ENCODE data around the gene SFXN2. TPM values are rescaled to one million over a fixed set of nuclear protein-coding genes. Genes with fewer than 3 reads are reported as not detected.

Gene SFXN2
- total and polyA plus RNA-seq, 7 experiments from 2014 or later: 11.4 to 32.1 (median 17.5) TPM

- Histone ChIP-seq H3K36me3 (ENCODE audit: control insufficient read depth in 2 of 3, insufficient read depth in 3 of 3, low read length in 3 of 3) (peaks cover 0 to 12% (median 0%) of the 10 kb centered on the region in 3 experiments), H3K4me3 (ENCODE audit: low read length) (no peak overlapping the region), H3K27me3 (ENCODE audit: control insufficient read depth in 2 of 2, insufficient read depth in 2 of 2, low read length in 2 of 2) (no peaks in the 10 kb centered on the region), H3K4me1 (ENCODE audit: control insufficient read depth in 2 of 2, insufficient read depth in 2 of 2, low read length in 2 of 2) (peaks cover 7 to 25% of the 10 kb centered on the region in 2 donors), H3K27ac (ENCODE audit: low read depth, low read length) (no peak overlapping the region), H3K9me3 (ENCODE audit: control insufficient read depth in 2 of 3, low read length in 3 of 3) (no peaks in the 10 kb centered on the region)
- H3K27ac Mint-ChIP-seq: peak overlapping the region in 7 of 9 donors; percentile 18 to 82 (median 58)
- ChIA-PET CTCF (no interaction called here), POLR2A (no interaction called here)
- ATAC-seq (no peak), DNase-seq (no peak)
- no peaks in the 10 kb centered on the region for H3K27me3 Mint-ChIP-seq
- intact Hi-C loops (cut with micrococcal nuclease): loop anchor here in 1 of 2 donors (2.0 kb wide), 1 partner anchor 25 kb away; no protein-coding TSS in a partner anchor
- peak overlapping the region in 1 of 10 donors; percentile 1 for H3K4me3 Mint-ChIP-seq
- H3K4me1 Mint-ChIP-seq: peaks cover 45 to 83% (median 80%) of the 10 kb centered on the region in 7 donors
- peaks cover 0 to 26% (median 14%) of the 10 kb centered on the region in 5 donors for H3K36me3 Mint-ChIP-seq
- no peaks in the 10 kb centered on the region for H3K9me3 Mint-ChIP-seq
Observed at GRCh38 chr10:102777711-102778453, 63.4 kb downstream of the SFXN2 start.

GRCh38 chr10:102778781-102779180 is 64.3 kb downstream of the SFXN2 start:
- no peak for DNase-seq
- Histone ChIP-seq H3K27me3 (ENCODE audit: control insufficient read depth in 2 of 2, insufficient read depth in 2 of 2, low read length in 2 of 2) (no peaks in the 10 kb centered on the region), H3K4me3 (ENCODE audit: low read length) (no peak overlapping the region), H3K4me1 (ENCODE audit: control insufficient read depth in 2 of 2, insufficient read depth in 2 of 2, low read length in 2 of 2) (peaks cover 7 to 25% of the 10 kb centered on the region in 2 donors), H3K9me3 (ENCODE audit: control insufficient read depth in 2 of 3, low read length in 3 of 3) (no peaks in the 10 kb centered on the region), H3K27ac (ENCODE audit: low read depth, low read length) (no peak overlapping the region), H3K36me3 (ENCODE audit: control insufficient read depth in 2 of 3, insufficient read depth in 3 of 3, low read length in 3 of 3) (peaks cover 0 to 12% (median 0%) of the 10 kb centered on the region in 3 experiments)
- H3K27ac Mint-ChIP-seq: peak overlapping the region in 4 of 9 donors; percentile 18 to 69 (median 62)
- peaks cover 41 to 83% (median 80%) of the 10 kb centered on the region in 7 donors for H3K4me1 Mint-ChIP-seq
- ChIA-PET CTCF (no interaction called here), POLR2A (no interaction called here)
- no peak for ATAC-seq
- H3K36me3 Mint-ChIP-seq: peaks cover 0 to 26% (median 14%) of the 10 kb centered on the region in 5 donors
- intact Hi-C loops (cut with micrococcal nuclease): no loop called here
- H3K4me3 Mint-ChIP-seq: no peak overlapping the region
- H3K9me3 Mint-ChIP-seq: no peaks in the 10 kb centered on the region
- H3K27me3 Mint-ChIP-seq: no peaks in the 10 kb centered on the region

- ChIA-PET POLR2A (interaction anchor here (0.6 to 0.7 kb wide), 2 partner anchors 54 to 1162 kb away, joined by 3 to 5 read pairs; no protein-coding TSS in a partner anchor), CTCF (interaction anchor here (0.7 kb wide), 1 partner anchor 610 kb away, joined by 3 read pairs; no protein-coding TSS in a partner anchor)
- Mint-ChIP-seq H3K4me3 (no peak overlapping the region), H3K4me1 (peaks cover 33 to 77% (median 73%) of the 10 kb centered on the region in 7 donors), H3K9me3 (no peaks in the 10 kb centered on the region), H3K27me3 (no peaks in the 10 kb centered on the region), H3K27ac (peak overlapping the region in 5 of 9 donors; percentile 6 to 79 (median 44)), H3K36me3 (peaks cover 0 to 18% (median 12%) of the 10 kb centered on the region in 5 donors)
- Histone ChIP-seq H3K4me3 (ENCODE audit: low read length) (no peak overlapping the region), H3K4me1 (ENCODE audit: control insufficient read depth in 2 of 2, insufficient read depth in 2 of 2, low read length in 2 of 2) (peaks cover 7 to 20% of the 10 kb centered on the region in 2 donors), H3K9me3 (ENCODE audit: control insufficient read depth in 2 of 3, low read length in 3 of 3) (no peaks in the 10 kb centered on the region), H3K36me3 (ENCODE audit: control insufficient read depth in 2 of 3, insufficient read depth in 3 of 3, low read length in 3 of 3) (peaks cover 0 to 12% (median 0%) of the 10 kb centered on the region in 3 experiments), H3K27me3 (ENCODE audit: control insufficient read depth in 2 of 2, insufficient read depth in 2 of 2, low read length in 2 of 2) (no peaks in the 10 kb centered on the region), H3K27ac (ENCODE audit: low read depth, low read length) (no peak overlapping the region)
- intact Hi-C loops (cut with micrococcal nuclease): no loop called here
- no peak for ATAC-seq
- no peak for DNase-seq
Observed at GRCh38 chr10:102779680-102780526, 65.5 kb downstream of the SFXN2 start.

GRCh38 chr10:102780527-102780808 is 66.0 kb downstream of the SFXN2 start:
- no peak for ATAC-seq
- peaks cover 7 to 15% of the 10 kb centered on the region in 2 donors for H3K4me1 ChIP-seq (ENCODE audit: control insufficient read depth in 2 of 2, insufficient read depth in 2 of 2, low read length in 2 of 2)
- H3K4me1 Mint-ChIP-seq: peaks cover 28 to 74% (median 69%) of the 10 kb centered on the region in 7 donors

GRCh38 chr10:102781090-102781920 is 66.9 kb downstream of the SFXN2 start:
- Mint-ChIP-seq H3K4me3 (peak overlapping the region in 1 of 10 donors; percentile 7), H3K9me3 (no peaks in the 10 kb centered on the region), H3K27ac (peak overlapping the region in 3 of 9 donors; percentile 41 to 69 (median 55)), H3K4me1 (peaks cover 30 to 74% (median 69%) of the 10 kb centered on the region in 7 donors), H3K36me3 (peaks cover 0 to 26% (median 12%) of the 10 kb centered on the region in 5 donors), H3K27me3 (no peaks in the 10 kb centered on the region)
- Histone ChIP-seq H3K27ac (ENCODE audit: low read depth, low read length) (no peak overlapping the region), H3K9me3 (ENCODE audit: control insufficient read depth in 2 of 3, low read length in 3 of 3) (no peaks in the 10 kb centered on the region), H3K27me3 (ENCODE audit: control insufficient read depth in 2 of 2, insufficient read depth in 2 of 2, low read length in 2 of 2) (no peaks in the 10 kb centered on the region), H3K36me3 (ENCODE audit: control insufficient read depth in 2 of 3, insufficient read depth in 3 of 3, low read length in 3 of 3) (peaks cover 0 to 12% (median 0%) of the 10 kb centered on the region in 3 experiments), H3K4me3 (ENCODE audit: low read length) (no peak overlapping the region), H3K4me1 (ENCODE audit: control insufficient read depth in 2 of 2, insufficient read depth in 2 of 2, low read length in 2 of 2) (peaks cover 7% of the 10 kb centered on the region in 2 donors)
- ChIA-PET CTCF (interaction anchor here (0.6 kb wide), 1 partner anchor 211 kb away, joined by 3 read pairs; no protein-coding TSS in a partner anchor), POLR2A (no interaction called here)
- intact Hi-C loops (cut with micrococcal nuclease): no loop called here
- no peak for ATAC-seq
- no peak for DNase-seq

More at GRCh38 chr10:102780527-102780808, 66.0 kb downstream of the SFXN2 start:
- Mint-ChIP-seq H3K27ac (no peak overlapping the region), H3K9me3 (no peaks in the 10 kb centered on the region), H3K27me3 (no peaks in the 10 kb centered on the region), H3K4me3 (no peak overlapping the region), H3K36me3 (peaks cover 0 to 18% (median 12%) of the 10 kb centered on the region in 5 donors)
- CTCF ChIA-PET: no interaction called here
- intact Hi-C loops (cut with micrococcal nuclease): no loop called here
- no peaks in the 10 kb centered on the region for H3K27me3 ChIP-seq (ENCODE audit: control insufficient read depth in 2 of 2, insufficient read depth in 2 of 2, low read length in 2 of 2)
- no peak overlapping the region for H3K4me3 ChIP-seq (ENCODE audit: low read length)
- no peak for DNase-seq
- peaks cover 0 to 12% (median 0%) of the 10 kb centered on the region in 3 experiments for H3K36me3 ChIP-seq (ENCODE audit: control insufficient read depth in 2 of 3, insufficient read depth in 3 of 3, low read length in 3 of 3)
- POLR2A ChIA-PET: no interaction called here
- no peaks in the 10 kb centered on the region for H3K9me3 ChIP-seq (ENCODE audit: control insufficient read depth in 2 of 3, low read length in 3 of 3)
- H3K27ac ChIP-seq (ENCODE audit: low read depth, low read length): no peak overlapping the region

Data from naive thymus-derived CD4-positive, alpha-beta T cell (primary cell).